ENCODE data around the gene ADCYAP1R1. TPM values are rescaled to one million over a fixed set of nuclear protein-coding genes. Genes with fewer than 3 reads are reported as not detected.

ADCYAP1R1 gene
- total RNA-seq, 4 donors from 2014 or later: 1.9 to 7.4 (median 3.4) TPM

DNA sequence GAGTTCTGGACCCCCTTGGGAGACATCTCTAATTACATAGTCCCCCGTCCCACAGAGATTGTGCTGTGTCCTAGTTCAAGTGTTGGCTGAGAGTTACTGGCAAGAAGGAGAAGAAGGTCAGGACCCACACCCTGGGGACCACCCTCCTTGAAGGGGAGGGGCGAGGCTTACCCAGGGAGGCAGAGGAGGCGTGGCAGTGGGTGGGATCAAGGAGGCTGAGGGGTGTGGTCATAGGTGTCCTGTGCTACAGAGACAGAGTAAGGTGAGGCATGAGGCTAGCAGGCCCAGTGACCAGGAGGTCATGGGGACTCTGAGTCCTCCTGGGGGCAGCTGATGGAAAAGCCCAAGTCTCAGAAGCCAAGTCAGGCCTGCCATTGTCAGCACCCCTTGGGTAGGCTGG lies 29.4 kb upstream of the ADCYAP1R1 start:
- Histone ChIP-seq H3K36me3 (no peaks in the 10 kb centered on the region), H3K27me3 (no peaks in the 10 kb centered on the region), H3K9me3 (no peaks in the 10 kb centered on the region), H3K27ac (no peak overlapping the region), H3K4me3 (no peak overlapping the region), H3K4me1 (peaks cover 0 to 7% (median 0%) of the 10 kb centered on the region in 4 donors)
- in situ Hi-C loops (cut with MboI; ENCODE audit: low pct_ligation_motif_present in 1 of 4, low pct_unique_long_range_greater_than_20kb in 1 of 4, low sequenced_read_pairs in 3 of 4): no loop called here
- TF ChIP-seq POLR2AphosphoS5 (IDR thresholded peaks at IDR 0.05) (no peak), POLR2A (IDR thresholded peaks at IDR 0.05) (no peak), EP300 (IDR thresholded peaks at IDR 0.05; ENCODE audit: low read depth) (no peak)
- TF ChIP-seq, protein P1, sequence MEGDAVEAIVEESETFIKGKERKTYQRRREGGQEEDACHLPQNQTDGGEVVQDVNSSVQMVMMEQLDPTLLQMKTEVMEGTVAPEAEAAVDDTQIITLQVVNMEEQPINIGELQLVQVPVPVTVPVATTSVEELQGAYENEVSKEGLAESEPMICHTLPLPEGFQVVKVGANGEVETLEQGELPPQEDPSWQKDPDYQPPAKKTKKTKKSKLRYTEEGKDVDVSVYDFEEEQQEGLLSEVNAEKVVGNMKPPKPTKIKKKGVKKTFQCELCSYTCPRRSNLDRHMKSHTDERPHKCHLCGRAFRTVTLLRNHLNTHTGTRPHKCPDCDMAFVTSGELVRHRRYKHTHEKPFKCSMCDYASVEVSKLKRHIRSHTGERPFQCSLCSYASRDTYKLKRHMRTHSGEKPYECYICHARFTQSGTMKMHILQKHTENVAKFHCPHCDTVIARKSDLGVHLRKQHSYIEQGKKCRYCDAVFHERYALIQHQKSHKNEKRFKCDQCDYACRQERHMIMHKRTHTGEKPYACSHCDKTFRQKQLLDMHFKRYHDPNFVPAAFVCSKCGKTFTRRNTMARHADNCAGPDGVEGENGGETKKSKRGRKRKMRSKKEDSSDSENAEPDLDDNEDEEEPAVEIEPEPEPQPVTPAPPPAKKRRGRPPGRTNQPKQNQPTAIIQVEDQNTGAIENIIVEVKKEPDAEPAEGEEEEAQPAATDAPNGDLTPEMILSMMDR (IDR thresholded peaks at IDR 0.05): no peak
- no peak for DNase-seq
- intact Hi-C loops (cut with DNase I; ENCODE audit: low total_unique reads): no loop called here
- 67% methylated on average over 3 of the region's 3 CpGs; no CpG with 5 or more reads in 1 of the 2 donors for WGBS, 2 donors (ENCODE audit: low coverage in 1 of 2)

DNA sequence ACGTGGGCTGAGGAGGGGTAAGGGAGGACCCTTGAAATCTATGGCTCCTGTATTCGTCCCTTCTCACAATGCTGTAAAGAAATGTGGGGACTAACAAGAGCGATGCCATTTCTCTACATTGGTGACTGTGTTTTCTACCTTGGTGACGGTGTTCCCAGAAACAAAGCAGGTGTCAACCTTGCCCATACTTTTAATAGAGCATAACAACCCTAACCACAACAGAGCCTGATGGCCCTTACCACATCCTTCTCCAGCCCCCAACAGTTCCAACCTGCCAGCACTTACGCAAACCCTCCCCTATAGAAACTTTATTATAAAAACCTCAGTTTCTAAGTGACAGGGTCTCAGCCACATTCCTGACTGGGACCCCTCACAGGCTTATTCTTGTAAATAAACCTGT lies 28.2 kb upstream of the ADCYAP1R1 start:
- H3K36me3 ChIP-seq: no peaks in the 10 kb centered on the region
- in situ Hi-C loops (cut with MboI; ENCODE audit: low pct_ligation_motif_present in 1 of 4, low pct_unique_long_range_greater_than_20kb in 1 of 4, low sequenced_read_pairs in 3 of 4) (no loop called here), intact Hi-C loops (cut with DNase I; ENCODE audit: low total_unique reads) (no loop called here)
- H3K4me3 ChIP-seq: no peak overlapping the region
- DNase-seq: no peak
- no peaks in the 10 kb centered on the region for H3K27me3 ChIP-seq
- TF ChIP-seq POLR2AphosphoS5 (IDR thresholded peaks at IDR 0.05): no peak
- no peak for TF ChIP-seq POLR2A (IDR thresholded peaks at IDR 0.05)
- TF ChIP-seq, protein P1 (IDR thresholded peaks at IDR 0.05): no peak
- no peak for TF ChIP-seq EP300 (IDR thresholded peaks at IDR 0.05; ENCODE audit: low read depth)
- H3K4me1 ChIP-seq: peaks cover 0 to 7% (median 0%) of the 10 kb centered on the region in 4 donors
- H3K9me3 ChIP-seq: no peaks in the 10 kb centered on the region
- no peak overlapping the region for H3K27ac ChIP-seq
- WGBS, 2 donors (ENCODE audit: low coverage in 1 of 2): 88 to 94% methylated on average over 2 to 5 of the region's 5 CpGs

DNA sequence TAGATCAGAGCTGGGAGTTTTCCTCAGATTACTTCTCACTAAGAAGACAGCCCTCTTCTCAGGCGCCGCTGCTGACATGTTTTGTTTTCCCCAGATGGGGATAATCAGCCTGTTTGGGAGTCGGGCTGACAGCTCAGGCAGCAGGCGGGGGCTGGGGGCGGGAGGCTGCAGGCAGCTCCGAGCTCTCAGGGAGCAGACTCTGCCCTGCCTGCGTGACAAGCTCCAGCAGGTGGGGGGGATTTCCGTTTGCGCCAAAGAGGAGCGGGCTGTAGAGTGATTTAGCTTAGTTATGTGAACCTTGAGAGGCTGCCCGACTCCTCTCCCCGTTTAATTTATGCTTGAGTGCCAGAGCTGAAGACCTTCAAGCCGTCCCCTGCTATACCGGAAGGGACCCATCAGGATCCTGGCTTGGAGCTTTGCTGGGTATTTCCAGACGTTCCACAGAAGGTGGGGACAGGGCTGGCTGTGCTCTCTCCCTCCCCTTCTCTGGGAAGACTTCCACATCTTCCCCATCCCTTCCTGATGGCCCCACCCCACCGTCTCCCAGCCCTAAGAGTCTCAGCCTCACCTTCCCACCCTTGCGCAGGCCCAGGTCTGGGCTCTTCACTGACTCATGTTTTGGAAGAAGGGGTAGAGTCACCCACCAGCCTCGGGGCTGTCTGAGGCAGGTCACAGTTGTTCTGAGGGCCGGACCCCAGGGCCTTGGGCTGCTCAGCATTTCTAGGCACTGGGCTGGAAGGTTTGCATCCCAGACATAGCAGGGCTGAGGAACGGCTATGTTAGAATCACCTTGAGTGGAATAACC lies 24.7 kb upstream of the ADCYAP1R1 start:
- Histone ChIP-seq H3K36me3 (no peaks in the 10 kb centered on the region), H3K27ac (peak overlapping the region in 2 of 4 donors; percentile 6 to 37), H3K27me3 (no peaks in the 10 kb centered on the region), H3K9me3 (no peaks in the 10 kb centered on the region), H3K4me1 (peaks cover 0 to 7% (median 0%) of the 10 kb centered on the region in 4 donors), H3K4me3 (no peak overlapping the region)
- 51 to 100% methylated on average over 1 to 20 of the region's 20 CpGs for WGBS, 2 donors (ENCODE audit: low coverage in 1 of 2)
- DNase-seq: peak; percentile 16
- TF ChIP-seq POLR2AphosphoS5 (IDR thresholded peaks at IDR 0.05): no peak
- intact Hi-C loops (cut with DNase I; ENCODE audit: low total_unique reads): no loop called here
- in situ Hi-C loops (cut with MboI; ENCODE audit: low pct_ligation_motif_present in 1 of 4, low pct_unique_long_range_greater_than_20kb in 1 of 4, low sequenced_read_pairs in 3 of 4): no loop called here

DNA sequence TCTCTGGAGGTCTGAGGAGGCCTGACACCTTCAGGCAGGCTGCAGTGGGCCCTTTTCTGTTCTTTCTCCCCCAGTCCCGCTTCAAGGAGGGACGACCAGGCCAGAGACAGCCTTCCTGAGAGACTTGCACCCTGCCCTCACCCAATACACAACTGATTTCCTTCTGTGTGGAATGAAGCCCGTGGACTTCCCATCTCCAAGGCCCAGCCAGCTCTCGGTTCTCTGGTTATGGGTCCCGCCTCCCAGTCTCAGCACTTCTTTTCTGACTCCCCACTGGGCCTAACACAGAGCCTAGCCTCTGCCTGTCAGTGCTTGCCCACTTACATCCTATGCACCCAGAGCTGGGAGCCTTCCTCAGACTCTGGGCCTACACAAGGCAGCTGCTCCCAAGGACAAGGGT lies 24.1 kb upstream of the ADCYAP1R1 start:
- H3K27me3 ChIP-seq: no peaks in the 10 kb centered on the region
- no peak for TF ChIP-seq POLR2A (IDR thresholded peaks at IDR 0.05)
- TF ChIP-seq POLR2AphosphoS5 (IDR thresholded peaks at IDR 0.05): no peak
- TF ChIP-seq EP300 (IDR thresholded peaks at IDR 0.05; ENCODE audit: low read depth): no peak
- TF ChIP-seq, protein P1 (IDR thresholded peaks at IDR 0.05): no peak
- in situ Hi-C loops (cut with MboI; ENCODE audit: low pct_ligation_motif_present in 1 of 4, low pct_unique_long_range_greater_than_20kb in 1 of 4, low sequenced_read_pairs in 3 of 4): no loop called here
- no peaks in the 10 kb centered on the region for H3K9me3 ChIP-seq
- no peaks in the 10 kb centered on the region for H3K36me3 ChIP-seq
- H3K4me3 ChIP-seq: no peak overlapping the region
- intact Hi-C loops (cut with DNase I; ENCODE audit: low total_unique reads): no loop called here
- H3K27ac ChIP-seq: peak overlapping the region in 1 of 4 donors; percentile 21
- 90 to 95% methylated on average over 2 to 5 of the region's 5 CpGs for WGBS, 2 donors (ENCODE audit: low coverage in 1 of 2)
- peaks cover 0 to 7% (median 0%) of the 10 kb centered on the region in 4 donors for H3K4me1 ChIP-seq
- DNase-seq: no peak
